ENCODE measurements around the gene SPAG16. TPM values are rescaled to one million over a fixed set of nuclear protein-coding genes. Genes with fewer than 3 reads are reported as not detected.
"Not testable (repeated sequence)": the region's sequence is repeated elsewhere in the genome, so short reads cannot be mapped to it uniquely, and the experiment has no call there.

Gene SPAG16
- total RNA-seq, 2 donors from 2014 or later, result 8.2 to 9.0 TPM

GRCh38 chr2:214038186-214038585, 753.9 kb downstream of the SPAG16 start:
- Mint-ChIP-seq H3K4me1 (ENCODE audit: low read depth) (no peaks in the 10 kb centered on the region), H3K27me3 (ENCODE audit: low read depth) (no peaks in the 10 kb centered on the region), H3K36me3 (ENCODE audit: insufficient read depth in 2 of 2) (no peaks in the 10 kb centered on the region), H3K27ac (no peak overlapping the region), H3K9me3 (peaks cover 2 to 3% of the 10 kb centered on the region in 2 donors), H3K4me3 (no peak overlapping the region)
- no peak for ATAC-seq (replicated peaks in 1 of 2)
- DNase-seq, result no peak

DNA sequence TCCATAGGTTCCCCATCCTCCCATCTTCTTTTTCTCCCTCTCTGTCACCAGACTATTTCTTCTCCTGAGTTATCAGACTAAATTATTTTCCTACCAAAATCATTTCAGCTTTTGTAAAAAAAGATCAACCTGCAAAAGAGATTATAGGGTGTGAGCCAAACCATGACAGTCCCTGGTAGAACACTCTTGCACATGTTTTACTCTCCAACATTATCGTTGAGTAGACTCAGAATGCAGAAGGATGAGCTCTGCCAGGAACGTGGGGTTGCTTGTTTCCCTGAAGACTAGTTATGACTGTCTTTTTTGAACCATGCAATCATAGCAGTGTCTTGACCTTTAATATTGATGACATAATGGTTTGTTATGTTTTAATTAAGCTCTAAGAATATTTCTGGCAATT, 766.5 kb downstream of the SPAG16 start:
- ATAC-seq (replicated peaks in 1 of 2), result no peak
- Mint-ChIP-seq H3K4me1 (ENCODE audit: low read depth) (no peaks in the 10 kb centered on the region), H3K27ac (no peak overlapping the region), H3K9me3 (peaks cover 0 to under 1% of the 10 kb centered on the region in 2 donors), H3K27me3 (ENCODE audit: low read depth) (no peaks in the 10 kb centered on the region), H3K36me3 (ENCODE audit: insufficient read depth in 2 of 2) (no peaks in the 10 kb centered on the region), H3K4me3 (no peak overlapping the region)
- no peak for DNase-seq

DNA sequence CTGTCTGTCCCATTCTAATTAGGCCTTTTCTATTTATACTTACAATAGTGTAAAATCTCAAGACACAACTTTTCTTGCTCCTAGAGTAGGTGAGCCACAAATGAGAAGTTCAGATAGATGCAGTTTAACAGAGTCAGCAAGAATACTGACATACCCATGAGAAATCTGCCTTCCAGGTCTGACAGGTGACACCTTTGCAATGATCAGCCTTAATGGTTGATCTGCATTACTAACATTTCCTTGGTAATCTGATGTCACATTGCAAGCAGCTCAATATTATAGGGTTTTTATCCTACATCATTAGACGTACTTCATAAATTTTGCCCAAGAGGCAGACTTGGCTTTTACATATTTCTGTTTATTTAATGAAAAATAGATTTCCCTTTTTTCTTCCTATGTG, 767.3 kb downstream of the SPAG16 start:
- Mint-ChIP-seq H3K36me3 (ENCODE audit: insufficient read depth in 2 of 2) (no peaks in the 10 kb centered on the region), H3K27ac (no peak overlapping the region), H3K9me3 (no peaks in the 10 kb centered on the region), H3K27me3 (ENCODE audit: low read depth) (no peaks in the 10 kb centered on the region), H3K4me1 (ENCODE audit: low read depth) (no peaks in the 10 kb centered on the region), H3K4me3 (no peak overlapping the region)
- DNase-seq (no peak), ATAC-seq (replicated peaks in 1 of 2) (no peak)

DNA sequence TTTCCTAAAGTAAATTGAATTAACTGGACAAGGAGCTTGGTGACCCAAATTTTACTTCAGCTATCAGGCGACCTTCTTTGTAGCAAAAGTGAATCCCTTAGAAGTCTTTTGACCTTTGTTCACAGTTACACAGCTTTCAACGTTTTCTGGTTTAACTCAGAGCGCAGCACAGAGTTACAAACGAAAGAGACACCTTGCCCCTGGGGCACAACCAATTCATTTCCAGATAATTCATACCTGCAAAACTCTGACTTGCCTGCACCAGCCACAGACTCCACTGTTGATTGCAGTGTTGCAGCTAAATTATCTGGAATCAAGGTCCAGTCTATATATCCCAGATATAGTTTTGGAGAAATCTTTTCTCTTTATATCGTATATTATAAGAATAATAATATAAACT, 768.0 kb downstream of the SPAG16 start:
- H3K4me3 Mint-ChIP-seq, result no peak overlapping the region

GRCh38 chr2:214057986-214058385, 773.7 kb downstream of the SPAG16 start:
- no peak for DNase-seq
- peaks cover 0 to 1% of the 10 kb centered on the region in 2 donors for H3K9me3 Mint-ChIP-seq
- ATAC-seq (replicated peaks in 1 of 2), result no peak
- no peaks in the 10 kb centered on the region for H3K36me3 Mint-ChIP-seq (ENCODE audit: insufficient read depth in 2 of 2)
- no peak overlapping the region for H3K27ac Mint-ChIP-seq
- H3K4me3 Mint-ChIP-seq, result no peak overlapping the region
- no peaks in the 10 kb centered on the region for H3K27me3 Mint-ChIP-seq (ENCODE audit: low read depth)
- no peaks in the 10 kb centered on the region for H3K4me1 Mint-ChIP-seq (ENCODE audit: low read depth)

More for the DNA sequence above, 768.0 kb downstream of the SPAG16 start:
- DNase-seq, result no peak
- H3K27ac Mint-ChIP-seq, result no peak overlapping the region
- H3K36me3 Mint-ChIP-seq (ENCODE audit: insufficient read depth in 2 of 2), result no peaks in the 10 kb centered on the region
- H3K27me3 Mint-ChIP-seq (ENCODE audit: low read depth), result no peaks in the 10 kb centered on the region
- H3K9me3 Mint-ChIP-seq, result no peaks in the 10 kb centered on the region
- ATAC-seq (replicated peaks in 1 of 2), result no peak
- H3K4me1 Mint-ChIP-seq (ENCODE audit: low read depth), result no peaks in the 10 kb centered on the region

DNA sequence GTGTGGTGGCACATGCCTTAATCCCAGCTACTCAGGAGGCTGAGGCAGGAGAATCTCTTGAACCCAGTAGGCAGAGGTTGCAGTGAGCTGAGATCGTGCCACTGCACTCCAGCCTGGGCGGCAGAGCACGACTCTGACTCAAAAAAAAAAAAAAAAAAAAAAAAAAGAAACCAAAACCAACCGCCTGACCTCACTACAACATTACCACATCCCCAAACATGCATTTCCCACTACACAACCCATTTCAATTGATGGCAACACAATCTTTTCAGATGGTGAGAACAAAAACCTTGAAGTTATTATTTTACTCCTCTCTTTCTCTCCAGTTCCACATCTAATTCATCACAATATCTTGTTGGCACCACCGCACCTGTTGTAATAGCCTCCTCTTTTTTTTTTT, 778.0 kb downstream of the SPAG16 start:
- H3K9me3 Mint-ChIP-seq; H3K27me3 Mint-ChIP-seq (ENCODE audit: low read depth); H3K4me1 Mint-ChIP-seq (ENCODE audit: low read depth); H3K4me3 Mint-ChIP-seq; ATAC-seq (replicated peaks in 1 of 2); DNase-seq; H3K36me3 Mint-ChIP-seq (ENCODE audit: insufficient read depth in 2 of 2): not testable (repeated sequence)
- H3K27ac Mint-ChIP-seq, result peak overlapping the region; percentile 10

- no peak overlapping the region for H3K27ac Mint-ChIP-seq
- H3K36me3 Mint-ChIP-seq (ENCODE audit: insufficient read depth in 2 of 2), result no peaks in the 10 kb centered on the region
- H3K4me3 Mint-ChIP-seq, result no peak overlapping the region
- no peak for DNase-seq
- no peaks in the 10 kb centered on the region for H3K27me3 Mint-ChIP-seq (ENCODE audit: low read depth)
- H3K4me1 Mint-ChIP-seq (ENCODE audit: low read depth), result no peaks in the 10 kb centered on the region
- ATAC-seq (replicated peaks in 1 of 2), result no peak
- peaks cover 0 to 3% of the 10 kb centered on the region in 2 donors for H3K9me3 Mint-ChIP-seq
Observed at GRCh38 chr2:214064471-214064870, 780.2 kb downstream of the SPAG16 start.

GRCh38 chr2:214066862-214067261, 782.6 kb downstream of the SPAG16 start:
- H3K36me3 Mint-ChIP-seq (ENCODE audit: insufficient read depth in 2 of 2), result no peaks in the 10 kb centered on the region
- ATAC-seq (replicated peaks in 1 of 2), result no peak
- H3K4me3 Mint-ChIP-seq, result no peak overlapping the region
- H3K27ac Mint-ChIP-seq, result no peak overlapping the region
- no peak for DNase-seq
- H3K27me3 Mint-ChIP-seq (ENCODE audit: low read depth), result no peaks in the 10 kb centered on the region
- H3K9me3 Mint-ChIP-seq, result peaks cover 0 to 3% of the 10 kb centered on the region in 2 donors
- no peaks in the 10 kb centered on the region for H3K4me1 Mint-ChIP-seq (ENCODE audit: low read depth)

DNA sequence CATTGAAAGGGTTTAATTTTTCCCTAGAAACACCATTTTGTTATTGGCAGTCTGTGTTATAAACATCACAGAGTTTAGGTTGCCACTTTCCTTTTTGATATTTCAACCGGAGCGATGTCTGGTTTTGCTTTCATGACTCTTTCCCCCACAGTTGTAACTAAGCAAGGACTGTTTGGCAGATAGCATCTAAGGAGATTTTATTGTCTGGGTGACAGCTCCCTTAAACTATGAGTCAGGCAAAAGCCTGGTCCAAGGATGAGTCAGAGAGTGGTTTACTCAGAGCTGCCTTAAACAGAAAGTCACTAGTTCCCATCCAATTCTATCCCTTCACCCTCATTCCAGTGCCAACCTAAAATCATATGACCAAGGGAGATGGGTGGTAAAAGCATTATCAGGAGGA, 785.0 kb downstream of the SPAG16 start:
- H3K36me3 Mint-ChIP-seq (ENCODE audit: insufficient read depth in 2 of 2), result no peaks in the 10 kb centered on the region

GRCh38 chr2:214075456-214075855, 791.2 kb downstream of the SPAG16 start:
- Mint-ChIP-seq H3K36me3 (ENCODE audit: insufficient read depth in 2 of 2) (no peaks in the 10 kb centered on the region), H3K9me3 (no peaks in the 10 kb centered on the region), H3K4me1 (ENCODE audit: low read depth) (no peaks in the 10 kb centered on the region), H3K27ac (no peak overlapping the region), H3K27me3 (ENCODE audit: low read depth) (no peaks in the 10 kb centered on the region), H3K4me3 (no peak overlapping the region)
- DNase-seq (no peak), ATAC-seq (replicated peaks in 1 of 2) (no peak)

More for the DNA sequence above, 785.0 kb downstream of the SPAG16 start:
- H3K4me1 Mint-ChIP-seq (ENCODE audit: low read depth), result no peaks in the 10 kb centered on the region
- H3K4me3 Mint-ChIP-seq, result no peak overlapping the region
- no peaks in the 10 kb centered on the region for H3K27me3 Mint-ChIP-seq (ENCODE audit: low read depth)
- no peak overlapping the region for H3K27ac Mint-ChIP-seq
- DNase-seq (peak; percentile 5 to 17), ATAC-seq (replicated peaks in 1 of 2) (peak; percentile 99)
- H3K9me3 Mint-ChIP-seq, result peaks cover 0 to 2% of the 10 kb centered on the region in 2 donors

GRCh38 chr2:214076527-214076926, 792.3 kb downstream of the SPAG16 start:
- Mint-ChIP-seq H3K27me3 (ENCODE audit: low read depth) (no peaks in the 10 kb centered on the region), H3K4me3 (no peak overlapping the region), H3K9me3 (no peaks in the 10 kb centered on the region), H3K4me1 (ENCODE audit: low read depth) (no peaks in the 10 kb centered on the region), H3K36me3 (ENCODE audit: insufficient read depth in 2 of 2) (no peaks in the 10 kb centered on the region), H3K27ac (no peak overlapping the region)
- ATAC-seq (replicated peaks in 1 of 2) (no peak), DNase-seq (no peak)

DNA sequence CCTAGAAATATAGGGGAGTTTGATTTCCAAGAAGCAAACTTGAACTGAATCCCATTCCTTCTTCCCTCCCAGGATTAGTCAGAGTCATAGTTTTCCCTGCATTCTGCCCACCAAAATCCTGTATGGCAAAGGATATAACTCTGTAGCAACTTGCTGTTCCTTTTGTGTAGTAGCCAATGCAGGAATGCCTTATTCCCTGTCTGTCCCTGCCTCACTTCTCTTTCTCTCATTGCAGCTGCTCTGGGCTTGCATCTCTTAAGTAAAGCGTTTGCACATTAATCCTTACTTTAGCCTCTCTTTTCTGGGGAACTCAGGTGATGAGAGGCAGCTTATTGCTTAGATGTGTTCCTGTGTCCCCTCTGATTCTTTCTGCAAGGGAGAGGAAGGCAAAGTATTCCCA, 793.5 kb downstream of the SPAG16 start:
- H3K4me1 Mint-ChIP-seq (ENCODE audit: low read depth), result no peaks in the 10 kb centered on the region
- H3K9me3 Mint-ChIP-seq, result no peaks in the 10 kb centered on the region
- DNase-seq (no peak), ATAC-seq (replicated peaks in 1 of 2) (no peak)
- no peak overlapping the region for H3K27ac Mint-ChIP-seq
- H3K27me3 Mint-ChIP-seq (ENCODE audit: low read depth), result no peaks in the 10 kb centered on the region
- H3K36me3 Mint-ChIP-seq (ENCODE audit: insufficient read depth in 2 of 2), result no peaks in the 10 kb centered on the region
- no peak overlapping the region for H3K4me3 Mint-ChIP-seq

DNA sequence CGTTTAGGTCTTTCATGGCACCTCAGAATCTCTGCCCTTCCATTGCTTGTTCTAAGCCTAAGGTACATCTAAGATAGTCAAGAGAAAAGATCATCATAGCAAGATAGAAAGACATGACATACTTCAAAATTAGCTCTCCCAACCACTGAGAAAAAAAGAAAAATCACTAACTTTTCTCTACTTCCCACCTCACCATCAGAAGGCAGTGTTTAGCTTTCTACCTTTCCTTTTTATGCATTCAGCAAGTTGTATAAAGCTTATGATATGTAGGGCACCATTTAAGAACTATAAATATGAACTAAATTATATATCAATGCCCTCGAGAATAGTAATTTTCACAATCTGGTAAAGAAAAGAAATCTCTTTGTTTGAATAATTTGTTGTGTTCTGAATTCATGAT, 794.8 kb downstream of the SPAG16 start:
- Mint-ChIP-seq H3K36me3 (ENCODE audit: insufficient read depth in 2 of 2) (no peaks in the 10 kb centered on the region), H3K9me3 (no peaks in the 10 kb centered on the region), H3K27ac (no peak overlapping the region), H3K27me3 (ENCODE audit: low read depth) (no peaks in the 10 kb centered on the region), H3K4me3 (no peak overlapping the region), H3K4me1 (ENCODE audit: low read depth) (no peaks in the 10 kb centered on the region)
- no peak for ATAC-seq (replicated peaks in 1 of 2)
- DNase-seq, result no peak

GRCh38 chr2:214088536-214088935, 804.3 kb downstream of the SPAG16 start:
- H3K4me3 Mint-ChIP-seq, result no peak overlapping the region
- no peaks in the 10 kb centered on the region for H3K27me3 Mint-ChIP-seq (ENCODE audit: low read depth)
- DNase-seq (no peak), ATAC-seq (replicated peaks in 1 of 2) (no peak)
- H3K4me1 Mint-ChIP-seq (ENCODE audit: low read depth), result no peaks in the 10 kb centered on the region
- H3K9me3 Mint-ChIP-seq, result no peaks in the 10 kb centered on the region
- no peaks in the 10 kb centered on the region for H3K36me3 Mint-ChIP-seq (ENCODE audit: insufficient read depth in 2 of 2)
- no peak overlapping the region for H3K27ac Mint-ChIP-seq
